Muscle layer of duodenum (tissue), 2 donors: ENCODE data around the gene FOXK1.

Experiments used
- H3K27ac ChIP-seq: one replicate; pipeline ENCODE4 v1.7.0; 2013; ENCODE audit warnings: mild to moderate bottlenecking, low read length
- H3K27me3 ChIP-seq: one replicate; pipeline ENCODE4 v1.7.0; 2013; ENCODE audit warnings: low read depth, mild to moderate bottlenecking, control low read depth, low read length
- H3K36me3 ChIP-seq, 2 donors: one replicate each; pipeline ENCODE4 v1.7.0; 2013; ENCODE audit warnings: low read length in 2 of 2, control low read depth in 1 of 2, mild to moderate bottlenecking in 1 of 2; ENCODE audit not compliant: insufficient read depth in 2 of 2, control insufficient read depth in 1 of 2
- H3K4me1 ChIP-seq, 2 donors: one replicate each; pipeline ENCODE4 v1.7.0; 2013; ENCODE audit warnings: low read length in 2 of 2, mild to moderate bottlenecking in 2 of 2, control low read depth in 1 of 2, moderate library complexity in 1 of 2; ENCODE audit not compliant: insufficient read depth in 2 of 2, control insufficient read depth in 1 of 2
- H3K4me3 ChIP-seq, 2 donors: one replicate each; pipeline ENCODE4 v1.7.0; 2013; ENCODE audit warnings: low read length in 2 of 2, low read depth in 1 of 2, mild to moderate bottlenecking in 1 of 2
- H3K9me3 ChIP-seq, 2 donors: one replicate each; pipeline ENCODE4 v1.7.0; 2013; ENCODE audit warnings: low read length in 2 of 2, control low read depth in 1 of 2, mild to moderate bottlenecking in 1 of 2; ENCODE audit not compliant: control insufficient read depth in 1 of 2
- donor health status: healthy.

Gene FOXK1

DNA sequence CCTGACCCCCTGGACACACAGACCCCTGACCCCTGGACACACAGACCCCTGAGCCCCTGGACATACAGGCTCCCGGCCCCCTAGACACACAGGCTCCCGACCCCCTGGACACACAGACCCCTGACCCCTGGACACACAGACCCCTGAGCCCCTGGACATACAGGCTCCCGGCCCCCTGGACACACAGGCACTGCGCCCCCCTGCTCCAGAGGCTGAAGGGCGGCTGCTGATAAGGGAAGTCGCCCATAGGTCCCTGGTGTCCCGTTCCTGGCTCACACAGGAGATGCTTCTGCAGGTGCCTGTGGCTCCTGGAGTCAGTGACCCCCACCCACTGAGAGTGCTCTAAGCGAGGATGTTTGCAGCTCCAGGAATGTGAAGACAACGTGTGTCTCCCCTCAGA, 89.6 kb downstream of the FOXK1 start:
- Histone ChIP-seq H3K27me3 (no peaks in the 10 kb centered on the region), H3K4me1 (peaks cover 7 to 29% of the 10 kb centered on the region in 2 donors), H3K9me3 (no peaks in the 10 kb centered on the region), H3K27ac (no peak overlapping the region), H3K4me3 (no peak overlapping the region), H3K36me3 (peaks cover 0 to 6% of the 10 kb centered on the region in 2 donors)

DNA sequence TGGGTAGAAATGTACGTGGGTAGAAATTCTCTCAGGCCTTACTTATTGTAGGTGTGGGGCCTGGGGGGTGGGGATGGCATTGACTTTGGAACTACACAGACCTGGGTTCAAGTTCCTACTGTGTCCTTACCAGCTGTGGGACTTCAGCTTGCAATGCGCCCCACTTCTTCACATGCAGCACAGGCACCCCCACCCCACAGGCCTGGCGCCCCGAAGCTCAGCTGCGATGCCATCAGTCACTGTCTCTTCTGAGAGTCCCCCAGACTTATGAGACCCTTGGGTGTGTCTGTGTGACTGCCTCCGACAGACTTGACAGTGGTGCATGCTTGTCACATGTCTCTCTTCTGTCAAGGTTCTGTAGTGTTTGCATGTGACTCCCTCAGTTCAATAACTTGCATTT, 90.2 kb downstream of the FOXK1 start:
- Histone ChIP-seq H3K4me1 (peaks cover 11 to 33% of the 10 kb centered on the region in 2 donors), H3K36me3 (peaks cover 0 to 6% of the 10 kb centered on the region in 2 donors), H3K27me3 (no peaks in the 10 kb centered on the region), H3K4me3 (no peak overlapping the region), H3K9me3 (no peaks in the 10 kb centered on the region), H3K27ac (no peak overlapping the region)

DNA sequence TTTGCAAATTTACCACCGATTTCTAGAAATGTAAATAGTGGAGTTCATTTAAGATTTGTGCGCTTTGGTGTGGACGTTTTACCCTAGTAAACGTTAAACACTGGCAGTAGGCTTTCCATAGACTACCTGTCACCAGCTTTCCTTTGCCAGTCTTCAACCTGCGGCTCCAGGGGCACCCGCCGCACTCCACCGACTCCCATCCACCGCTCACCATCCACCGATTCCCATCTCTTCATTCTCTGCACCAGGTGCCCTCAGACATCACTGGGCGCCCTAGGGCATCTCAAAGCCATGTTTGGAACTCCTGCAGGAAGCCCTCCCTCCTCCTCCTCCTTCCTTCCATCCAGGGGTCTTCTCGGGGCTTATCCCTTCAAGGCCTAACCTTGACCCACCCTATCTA, 91.9 kb downstream of the FOXK1 start:
- H3K4me1 ChIP-seq = peaks cover 11 to 41% of the 10 kb centered on the region in 2 donors
- no peaks in the 10 kb centered on the region for H3K9me3 ChIP-seq
- H3K27me3 ChIP-seq = no peaks in the 10 kb centered on the region
- peak overlapping the region in 1 of 2 donors; percentile 94 for H3K4me3 ChIP-seq
- peaks cover 0 to 6% of the 10 kb centered on the region in 2 donors for H3K36me3 ChIP-seq
- H3K27ac ChIP-seq = no peak overlapping the region

DNA sequence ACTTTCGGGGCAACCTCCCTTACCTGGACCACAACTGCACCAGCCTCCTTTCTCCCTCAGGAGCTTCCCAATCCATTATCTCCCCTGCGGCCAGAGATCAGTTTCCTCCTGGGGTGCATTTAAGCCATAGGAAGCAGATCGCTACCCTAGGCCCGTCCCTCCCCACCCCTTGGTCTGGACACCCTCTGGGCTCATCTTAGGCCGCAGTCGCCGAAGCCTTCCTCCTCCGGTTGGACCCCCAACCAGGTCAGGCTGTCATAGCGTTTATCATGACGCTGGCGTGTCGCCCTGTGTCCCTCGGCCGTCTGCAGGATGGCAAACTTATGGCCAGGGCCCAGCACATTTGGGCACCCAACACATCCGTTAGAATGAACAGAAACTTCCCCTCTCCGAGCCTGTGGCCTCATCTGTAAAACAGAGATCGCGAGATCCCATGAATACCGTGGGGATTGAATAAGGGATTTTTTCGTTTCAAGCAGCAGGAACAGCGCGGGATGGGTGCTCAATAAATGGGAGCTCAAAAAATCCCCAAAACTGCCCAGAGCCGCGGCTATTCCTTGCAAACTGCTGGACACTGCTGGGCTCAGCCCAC, 92.7 kb downstream of the FOXK1 start:
- no peaks in the 10 kb centered on the region for H3K9me3 ChIP-seq
- peaks cover 11 to 40% of the 10 kb centered on the region in 2 donors for H3K4me1 ChIP-seq
- H3K27me3 ChIP-seq = no peaks in the 10 kb centered on the region
- peaks cover 0 to 6% of the 10 kb centered on the region in 2 donors for H3K36me3 ChIP-seq
- peak overlapping the region; percentile 98 for H3K27ac ChIP-seq
- H3K4me3 ChIP-seq = peak overlapping the region; percentile 94 to 98

DNA sequence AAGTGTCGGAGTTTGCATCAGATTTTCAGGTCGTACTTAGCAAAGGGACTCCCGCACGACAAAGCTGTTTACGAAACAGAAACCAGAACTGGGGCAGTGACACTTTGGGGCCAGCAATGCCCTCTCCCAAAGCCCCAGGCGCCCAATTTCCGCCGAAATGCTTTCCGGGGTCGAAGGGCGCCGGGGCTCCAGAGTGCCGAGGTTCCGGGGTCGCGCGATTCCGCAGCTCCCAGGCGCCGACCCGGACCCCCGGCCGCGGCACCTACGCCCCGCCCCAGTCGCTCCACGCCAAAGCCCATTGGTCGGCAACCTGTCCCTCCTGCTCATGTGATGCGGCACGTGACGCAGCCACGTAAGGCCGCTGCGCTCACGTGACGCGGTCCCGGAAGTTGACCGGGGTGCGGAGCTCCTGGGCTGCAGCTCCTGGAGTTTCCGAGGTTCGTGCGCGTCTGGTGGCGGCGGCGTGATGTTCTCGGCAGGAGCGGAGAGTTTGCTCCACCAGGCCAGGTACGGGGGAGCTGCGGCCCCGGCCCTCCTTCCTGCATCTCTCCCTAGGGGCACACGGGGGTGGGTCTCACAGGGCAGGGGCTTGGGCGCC, 93.3 kb downstream of the FOXK1 start, which contains the start of gene AP5Z1:
AP5Z1 (plus strand) TSS at position 374 of the 598 bp plus-strand sequence; CDS start at position 467, 93 bp downstream.
- peak within 1 kb of the TSS; percentile 94 to 98 for H3K4me3 ChIP-seq

DNA sequence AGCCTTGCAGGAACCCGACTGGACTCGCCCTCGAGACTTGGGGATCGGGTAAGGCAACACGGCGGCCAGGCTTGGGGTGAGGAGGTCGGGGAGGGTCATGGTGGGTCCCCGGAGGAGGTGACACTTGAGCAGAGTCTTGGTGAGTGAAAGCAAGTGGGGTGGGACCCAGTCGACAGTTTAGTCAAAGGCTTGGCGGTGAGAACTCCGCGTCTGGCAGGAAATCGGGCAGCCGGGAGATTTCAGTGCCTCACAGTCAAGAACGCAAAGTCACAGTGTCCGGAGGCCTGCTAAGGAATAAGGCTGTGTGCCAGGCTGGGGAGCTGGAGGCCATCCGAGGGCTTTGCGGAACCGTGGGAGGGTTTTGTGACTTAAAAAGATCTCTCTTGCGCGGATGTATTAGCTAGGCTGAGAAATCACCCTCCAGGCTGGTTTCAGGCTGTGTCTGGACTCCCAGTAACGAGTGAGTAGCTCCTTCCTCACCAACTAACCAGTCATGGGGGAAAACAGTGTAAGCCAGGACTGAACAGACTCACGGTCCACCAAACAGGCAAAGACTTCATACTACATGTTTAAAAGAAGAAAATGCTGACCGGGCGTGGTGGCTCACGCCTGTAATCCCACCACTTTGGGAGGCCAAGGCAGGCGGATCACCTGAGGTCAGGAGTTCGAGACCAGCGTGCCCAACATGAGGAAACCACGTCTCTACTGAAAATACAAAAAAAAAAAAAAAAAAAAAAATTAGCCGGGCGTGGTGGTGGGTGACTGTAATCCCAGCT, 93.9 kb downstream of the FOXK1 start:
- H3K4me3 ChIP-seq = peak overlapping the region; percentile 94 to 98
- peaks cover 0 to 10% of the 10 kb centered on the region in 2 donors for H3K36me3 ChIP-seq
- peak overlapping the region; percentile 98 for H3K27ac ChIP-seq
- no peaks in the 10 kb centered on the region for H3K9me3 ChIP-seq
- peaks cover 11 to 35% of the 10 kb centered on the region in 2 donors for H3K4me1 ChIP-seq
- H3K27me3 ChIP-seq = no peaks in the 10 kb centered on the region

More for the DNA sequence above, 93.3 kb downstream of the FOXK1 start, which contains the start of gene AP5Z1:
- H3K9me3 ChIP-seq = no peaks in the 10 kb centered on the region
- H3K27ac ChIP-seq = peak within 1 kb of the TSS; percentile 98
- H3K36me3 ChIP-seq = peaks cover 0 to 6% of the 10 kb centered on the region in 2 donors
- H3K4me1 ChIP-seq = peaks cover 11 to 38% of the 10 kb centered on the region in 2 donors
- no peaks in the 10 kb centered on the region for H3K27me3 ChIP-seq

DNA sequence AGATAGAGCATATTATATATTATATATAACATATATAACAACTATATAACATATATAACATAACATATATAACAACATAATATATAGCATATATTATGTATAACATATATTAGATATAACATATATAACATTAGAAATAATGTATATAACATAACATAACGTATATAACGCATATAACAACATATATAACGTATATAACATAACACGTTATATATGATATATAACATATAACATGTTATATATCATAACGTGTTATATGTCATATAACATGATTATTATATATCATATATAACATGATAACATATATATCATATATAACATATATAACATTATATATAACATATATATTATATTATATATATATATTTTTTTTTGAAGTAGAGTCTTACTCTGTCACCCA, 97.0 kb downstream of the FOXK1 start:
- no peak overlapping the region for H3K4me3 ChIP-seq
- H3K9me3 ChIP-seq = no peaks in the 10 kb centered on the region
- H3K4me1 ChIP-seq = peaks cover 11 to 28% of the 10 kb centered on the region in 2 donors
- no peak overlapping the region for H3K27ac ChIP-seq
- H3K36me3 ChIP-seq = peaks cover 21 to 41% of the 10 kb centered on the region in 2 donors
- H3K27me3 ChIP-seq = no peaks in the 10 kb centered on the region

DNA sequence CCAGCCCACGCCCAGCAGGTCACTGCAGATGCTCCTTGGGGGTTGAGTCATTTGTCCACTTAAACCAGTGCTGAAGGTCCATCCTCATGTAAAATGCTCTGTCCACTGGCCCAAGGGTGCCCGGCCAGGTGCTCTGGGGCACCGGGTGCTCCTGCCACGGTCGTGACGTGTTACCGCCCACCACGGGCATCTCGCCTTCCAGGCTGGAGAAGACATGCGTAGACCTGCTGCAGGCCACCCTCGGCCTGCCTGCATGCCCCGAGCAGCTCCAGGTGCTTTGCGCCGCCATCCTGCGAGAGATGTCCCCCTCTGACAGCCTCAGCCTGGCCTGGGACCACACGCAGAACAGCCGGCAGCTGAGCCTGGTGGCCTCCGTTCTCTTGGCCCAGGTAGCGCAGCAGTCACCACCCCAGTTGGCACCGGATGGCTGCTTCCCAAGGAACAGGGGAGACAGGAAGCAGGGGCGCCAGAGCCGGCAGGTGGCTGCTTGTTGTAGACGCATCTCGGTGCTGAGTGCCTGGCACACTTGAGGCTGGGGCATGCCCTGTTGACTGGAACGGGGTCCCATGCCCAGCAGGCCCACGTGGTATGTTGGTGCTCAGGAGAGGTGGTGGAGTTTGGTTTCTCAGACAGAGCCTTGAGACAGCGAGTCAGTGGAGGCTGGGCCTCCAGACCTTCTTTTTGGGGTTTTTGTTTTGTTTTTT, 99.4 kb downstream of the FOXK1 start:
- H3K36me3 ChIP-seq = peaks cover 28 to 59% of the 10 kb centered on the region in 2 donors
- no peaks in the 10 kb centered on the region for H3K27me3 ChIP-seq
- H3K27ac ChIP-seq = no peak overlapping the region
- H3K4me1 ChIP-seq = peaks cover 5 to 18% of the 10 kb centered on the region in 2 donors
- no peaks in the 10 kb centered on the region for H3K9me3 ChIP-seq
- H3K4me3 ChIP-seq = no peak overlapping the region

DNA sequence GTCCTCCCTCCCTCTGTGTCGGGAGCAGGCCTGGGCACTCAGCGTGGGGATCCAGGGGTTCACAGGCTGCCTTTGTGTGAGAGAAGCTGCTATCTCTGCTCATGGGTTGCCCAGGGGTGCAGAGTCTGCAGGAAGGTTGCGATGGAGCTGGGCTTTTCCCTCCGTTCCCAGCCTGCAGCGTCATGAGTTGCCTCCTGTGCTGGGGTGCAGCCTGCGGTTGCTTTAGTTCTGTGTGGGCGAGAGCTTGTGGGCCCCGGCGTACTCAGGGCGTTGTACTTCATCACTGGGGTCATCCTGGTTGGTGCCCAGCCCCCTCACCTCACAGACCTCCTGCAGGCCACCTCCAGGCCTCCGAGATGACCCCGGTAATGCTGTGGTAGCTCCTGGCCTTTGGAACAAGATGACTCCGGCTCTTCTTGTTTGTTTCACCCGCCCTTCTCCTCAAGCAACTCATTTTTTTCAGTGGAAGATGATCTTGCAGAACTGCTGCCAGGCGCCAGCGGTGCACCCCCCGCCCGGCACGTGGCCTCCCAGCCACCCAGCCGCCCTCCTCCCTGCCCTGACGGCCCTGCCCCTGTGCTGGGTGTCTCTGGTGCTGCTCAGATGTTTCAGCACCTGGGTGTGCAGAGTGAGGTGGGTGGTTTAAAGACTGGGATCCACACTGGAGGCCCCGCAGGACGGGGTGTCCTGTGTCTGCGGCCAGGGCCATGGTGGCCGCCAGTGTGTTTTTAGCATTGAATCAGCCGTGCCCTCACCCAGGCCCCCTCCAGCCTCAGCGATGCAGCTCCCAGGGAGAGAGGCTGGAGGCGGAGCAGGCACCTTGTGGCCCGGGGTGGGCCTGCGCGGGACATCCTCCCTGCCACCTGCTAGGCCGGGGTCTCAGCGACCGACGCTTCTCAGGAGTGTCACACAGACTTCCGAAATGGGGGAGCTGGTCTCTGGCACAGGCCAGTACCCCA, 100.5 kb downstream of the FOXK1 start:
- no peaks in the 10 kb centered on the region for H3K27me3 ChIP-seq
- H3K4me1 ChIP-seq = peaks cover 0 to 9% of the 10 kb centered on the region in 2 donors
- H3K27ac ChIP-seq = no peak overlapping the region
- H3K36me3 ChIP-seq = peaks cover 29 to 70% of the 10 kb centered on the region in 2 donors
- H3K4me3 ChIP-seq = no peak overlapping the region
- H3K9me3 ChIP-seq = no peaks in the 10 kb centered on the region

DNA sequence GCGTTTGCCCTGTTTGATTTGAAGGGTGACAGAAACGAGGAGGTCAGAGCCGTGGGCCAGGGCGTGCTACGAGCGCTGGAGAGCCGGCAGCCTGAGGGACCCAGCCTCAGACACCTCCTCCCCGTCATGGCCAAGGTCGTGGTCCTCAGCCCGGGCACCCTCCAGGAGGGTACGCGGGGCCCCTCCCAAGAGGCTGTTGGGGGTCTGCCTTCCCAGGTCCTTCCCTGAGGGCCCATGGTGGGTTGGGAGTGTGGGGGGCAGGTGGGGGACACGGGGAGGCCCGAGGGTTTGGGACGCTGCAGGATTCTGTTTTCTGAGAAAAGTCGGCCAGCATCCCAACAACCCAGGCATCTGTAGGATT, 101.2 kb downstream of the FOXK1 start:
- Histone ChIP-seq H3K27me3 (no peaks in the 10 kb centered on the region), H3K4me3 (no peak overlapping the region), H3K27ac (no peak overlapping the region), H3K36me3 (peaks cover 30 to 77% of the 10 kb centered on the region in 2 donors), H3K9me3 (no peaks in the 10 kb centered on the region), H3K4me1 (peaks cover 0 to 2% of the 10 kb centered on the region in 2 donors)
